Pulmonary artery endothelial cell (primary cell): ENCODE data around the gene EEFSEC. TPM values are rescaled to one million over a fixed set of nuclear protein-coding genes. Genes with fewer than 3 reads are reported as not detected.

Experiments
- DNase-seq: peaks from one replicate; pipeline ENCODE4 v3.0.0-alpha.2; 2011; ENCODE audit warnings: low read depth, low spot score
- total RNA-seq: library from RNA; depleted of rRNA; stranded (reverse); fragments of >200 nt; gene quantifications from 2 replicates; pipeline ENCODE4 v1.2.3, GENCODE V29; 2014

Gene EEFSEC
- total RNA-seq, 1 donor from 2014 or later: 4.5 TPM

DNA sequence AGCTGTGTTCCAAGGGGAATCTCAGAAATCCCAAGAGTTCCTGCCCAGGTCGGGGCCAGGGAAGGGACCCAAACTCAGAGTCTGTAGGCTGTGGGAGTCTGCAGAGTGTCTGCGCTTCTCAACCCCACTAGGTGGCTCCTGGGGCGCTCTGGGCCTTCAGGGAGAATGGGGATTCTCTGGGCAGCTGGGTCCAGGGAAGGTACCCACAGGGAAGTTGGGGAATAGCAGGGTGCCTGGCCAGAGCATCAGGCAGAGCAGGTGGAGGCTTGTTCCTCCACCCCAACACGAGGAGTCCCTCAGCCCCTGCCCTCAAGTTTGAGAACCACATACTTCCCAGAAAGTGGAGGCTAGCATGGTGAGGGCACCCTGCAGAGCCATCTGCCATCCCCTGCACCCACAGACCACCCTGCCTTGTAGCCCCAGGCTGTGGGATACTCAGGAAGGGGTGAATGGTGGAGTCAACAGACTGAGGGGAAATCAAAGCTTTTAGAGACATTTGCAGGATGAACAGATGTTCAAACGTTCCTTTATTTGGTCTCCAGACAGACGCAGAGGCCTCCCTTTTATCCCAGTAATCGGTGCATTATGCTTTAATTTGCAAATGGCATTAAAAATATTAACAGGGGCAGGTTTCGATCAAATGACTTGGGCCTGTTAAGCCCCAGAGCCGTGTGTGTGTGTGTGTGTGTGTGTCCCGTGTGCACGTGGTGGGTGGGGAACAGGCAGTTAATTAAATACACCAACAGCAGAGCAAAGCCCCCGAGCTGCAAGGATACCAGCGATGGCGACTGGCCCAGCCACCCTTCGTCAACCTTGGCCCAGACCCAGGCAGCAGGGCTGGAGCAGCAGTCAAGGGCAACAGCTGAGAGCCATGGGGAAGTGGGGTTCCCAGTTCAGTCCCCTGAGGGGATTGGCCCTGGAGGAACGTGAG lies 255.7 kb downstream of the EEFSEC start:
- DNase-seq: no peak

DNA sequence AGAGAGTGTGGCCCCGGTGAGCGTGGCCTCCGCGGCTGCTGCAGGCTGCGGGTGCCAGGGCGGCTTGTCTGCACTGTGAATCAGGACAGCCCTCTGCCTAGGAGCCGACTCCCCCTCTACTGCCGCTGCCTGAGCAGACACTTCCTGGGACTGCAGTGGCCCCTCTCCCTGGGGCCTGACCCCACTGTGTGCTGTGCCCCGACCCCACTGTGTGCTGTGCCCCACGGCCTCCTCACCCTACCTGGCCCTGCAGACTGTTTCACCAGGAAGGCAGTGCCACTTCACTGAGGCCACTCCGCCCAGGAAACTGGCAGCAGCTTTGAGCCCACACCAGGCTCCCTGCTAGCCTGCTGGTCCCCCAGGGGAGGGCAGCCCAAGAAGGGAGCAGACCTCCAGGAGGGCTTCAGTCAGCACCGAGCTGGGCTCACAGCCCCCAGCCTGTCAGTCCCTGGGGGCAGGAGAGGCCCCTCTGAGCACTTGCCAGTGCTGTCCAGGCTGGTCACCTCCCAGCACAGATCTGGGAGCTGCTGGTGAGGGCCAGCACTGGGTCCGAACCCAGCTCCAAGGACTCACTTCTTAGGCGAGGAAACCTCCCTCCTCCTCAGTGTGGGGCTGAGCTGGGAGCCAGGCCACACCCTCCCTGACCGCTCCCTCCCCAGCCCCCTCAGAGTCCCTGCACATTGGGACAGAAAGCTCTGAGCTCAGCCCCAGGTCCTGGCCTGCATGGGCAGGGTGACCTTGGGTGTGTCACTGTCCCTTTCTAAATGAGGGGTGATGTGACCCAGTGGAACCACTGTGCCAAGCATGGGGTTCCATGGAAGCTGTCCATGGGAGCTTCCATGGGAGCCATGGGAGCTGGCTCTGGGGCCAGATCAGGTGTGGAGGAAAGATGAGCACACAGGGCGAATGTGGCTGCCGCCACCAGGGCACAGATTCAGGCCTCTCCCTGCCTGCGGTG lies 256.6 kb downstream of the EEFSEC start:
- no peak for DNase-seq

DNA sequence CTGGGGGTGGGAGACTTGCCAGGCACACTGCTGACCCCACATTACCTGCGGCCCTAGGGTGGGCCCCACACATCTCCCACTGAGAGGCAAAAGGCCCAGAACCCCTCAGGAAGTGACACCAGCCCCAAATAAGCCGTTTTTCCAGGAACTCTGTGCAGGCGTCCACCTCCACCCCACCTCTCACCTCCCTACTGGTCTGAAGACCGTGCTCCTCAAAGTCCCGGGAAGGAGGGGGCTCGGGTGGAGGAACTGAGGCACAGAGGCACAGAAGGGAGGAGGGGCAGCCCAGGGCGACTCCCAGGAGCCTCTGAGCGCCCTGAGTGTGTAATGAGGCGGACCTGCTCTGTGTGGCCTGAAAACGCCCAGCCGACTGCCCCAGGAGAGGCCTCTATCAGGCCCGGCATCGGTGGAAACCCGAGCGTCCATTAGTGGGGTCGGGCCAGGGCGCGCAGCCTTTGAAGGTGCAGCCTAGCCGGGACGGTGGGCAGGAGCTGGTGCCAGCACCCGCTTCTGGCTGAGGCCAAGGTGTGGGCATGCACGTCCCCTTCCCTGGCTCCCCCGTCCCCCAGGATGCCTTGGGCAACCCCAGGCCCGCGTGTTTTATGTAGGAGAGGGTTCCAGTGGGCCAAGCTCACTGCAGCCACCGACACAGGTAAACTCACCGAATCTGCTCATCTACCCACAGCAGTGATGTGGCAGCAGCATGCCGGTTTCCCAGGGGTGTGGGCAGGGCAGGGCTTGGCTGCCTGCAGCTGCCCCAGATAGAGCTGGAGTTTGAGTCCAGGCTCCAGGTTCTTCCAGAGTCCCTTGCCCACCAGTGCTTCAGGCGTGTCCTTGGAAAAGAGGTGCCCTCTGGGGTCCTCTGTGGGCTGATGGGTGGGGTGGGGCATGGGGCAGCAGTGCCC lies 257.6 kb downstream of the EEFSEC start:
- DNase-seq: no peak

GRCh38 chr3:128411574-128412064 lies 258.3 kb downstream of the EEFSEC start:
- DNase-seq: no peak

DNA sequence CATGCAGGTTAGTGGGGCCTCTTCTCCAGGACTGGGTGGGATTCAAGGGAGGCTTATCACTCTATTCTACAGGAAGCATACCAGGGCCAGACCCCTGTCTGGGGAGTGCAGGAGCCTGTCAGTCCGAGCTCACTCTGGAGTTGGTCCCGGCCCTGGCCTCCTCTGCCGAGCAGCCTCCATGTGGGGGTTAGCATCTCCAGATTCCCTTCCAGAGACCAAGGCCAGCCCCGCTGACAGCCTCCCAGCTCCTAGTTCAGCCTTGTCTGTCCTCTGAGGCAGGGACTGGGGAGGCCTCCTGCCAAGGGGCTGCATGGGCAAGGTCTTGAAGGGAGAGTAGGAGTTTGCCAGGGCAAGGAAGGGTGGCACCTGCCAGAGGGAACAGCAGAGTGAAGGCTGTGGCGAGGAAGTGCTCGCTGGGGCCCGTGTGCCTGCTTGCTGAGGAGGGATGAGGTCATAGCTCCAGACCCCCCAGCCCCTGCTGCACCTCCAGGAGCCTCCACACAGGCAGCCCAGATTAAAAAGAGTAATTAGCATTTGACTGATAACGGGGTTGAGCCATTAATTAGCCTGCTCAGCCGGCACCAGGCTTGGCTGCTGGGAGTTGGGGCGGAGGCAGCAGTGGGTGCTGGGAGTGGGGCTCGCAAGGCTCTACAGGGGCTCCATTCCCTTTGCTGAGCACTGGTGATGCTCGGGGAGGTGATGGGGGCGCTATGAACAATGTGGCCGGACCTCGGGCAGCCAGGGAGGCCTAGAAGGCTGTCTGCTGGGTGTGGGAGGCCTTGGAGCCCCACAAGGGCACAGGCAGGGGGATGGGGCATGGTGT lies 259.1 kb downstream of the EEFSEC start:
- DNase-seq: no peak

DNA sequence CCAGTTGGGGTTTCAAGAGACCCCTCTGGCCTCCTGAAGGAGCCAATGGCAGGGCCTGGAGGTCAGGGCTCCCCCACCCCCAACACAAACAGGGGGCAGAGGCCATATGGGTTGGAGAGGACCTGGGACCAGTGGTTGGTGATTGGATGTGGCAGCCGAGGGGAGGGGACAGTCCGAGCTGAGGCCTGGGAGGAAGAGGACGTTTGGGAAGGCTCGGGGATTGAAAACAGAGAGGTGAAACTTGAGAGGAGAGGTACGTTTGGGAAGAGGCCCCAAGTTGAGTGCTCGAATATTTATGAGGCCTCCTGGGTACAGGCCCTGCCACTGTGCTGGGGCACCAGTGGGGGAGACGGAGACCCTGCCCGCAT lies 259.7 kb downstream of the EEFSEC start:
- DNase-seq: no peak

DNA sequence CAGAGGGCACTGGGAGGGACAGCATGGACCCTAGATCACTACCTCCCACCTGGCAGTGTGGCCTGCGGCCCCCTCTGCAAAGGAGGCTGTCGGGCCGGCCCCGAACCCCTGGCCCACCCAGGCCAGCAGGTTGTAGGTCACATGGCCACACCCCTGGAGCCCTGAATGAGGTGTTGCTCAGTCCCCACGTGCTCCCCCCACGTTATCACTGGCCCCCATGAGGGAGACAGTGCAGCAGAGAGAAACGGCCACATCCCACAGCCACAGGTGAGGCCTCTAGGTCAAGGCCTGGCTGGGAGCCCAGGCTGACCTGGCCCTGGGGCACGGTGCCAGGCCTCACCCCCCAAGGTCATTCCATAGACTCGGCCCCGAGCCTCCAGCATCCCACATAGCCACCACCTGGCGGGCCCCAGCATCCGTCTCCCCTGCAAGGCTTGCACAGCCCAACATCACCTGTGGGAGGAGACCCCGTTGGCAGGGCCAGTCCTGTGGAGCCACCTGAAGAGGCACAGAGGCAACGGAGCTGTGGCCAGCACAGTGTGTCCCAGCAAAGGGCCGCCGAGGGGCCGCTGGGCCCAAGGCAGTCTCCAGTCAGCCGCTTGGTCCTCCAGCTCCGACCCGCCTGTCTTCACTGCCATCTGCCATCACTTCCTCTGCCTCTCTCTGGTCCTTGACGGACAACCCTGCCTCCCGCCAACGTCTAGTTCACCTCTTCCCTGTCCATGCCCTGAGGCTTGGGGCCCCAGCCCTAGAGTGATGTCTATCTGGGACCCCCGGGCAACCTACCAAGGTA lies 260.3 kb downstream of the EEFSEC start:
- DNase-seq: no peak

DNA sequence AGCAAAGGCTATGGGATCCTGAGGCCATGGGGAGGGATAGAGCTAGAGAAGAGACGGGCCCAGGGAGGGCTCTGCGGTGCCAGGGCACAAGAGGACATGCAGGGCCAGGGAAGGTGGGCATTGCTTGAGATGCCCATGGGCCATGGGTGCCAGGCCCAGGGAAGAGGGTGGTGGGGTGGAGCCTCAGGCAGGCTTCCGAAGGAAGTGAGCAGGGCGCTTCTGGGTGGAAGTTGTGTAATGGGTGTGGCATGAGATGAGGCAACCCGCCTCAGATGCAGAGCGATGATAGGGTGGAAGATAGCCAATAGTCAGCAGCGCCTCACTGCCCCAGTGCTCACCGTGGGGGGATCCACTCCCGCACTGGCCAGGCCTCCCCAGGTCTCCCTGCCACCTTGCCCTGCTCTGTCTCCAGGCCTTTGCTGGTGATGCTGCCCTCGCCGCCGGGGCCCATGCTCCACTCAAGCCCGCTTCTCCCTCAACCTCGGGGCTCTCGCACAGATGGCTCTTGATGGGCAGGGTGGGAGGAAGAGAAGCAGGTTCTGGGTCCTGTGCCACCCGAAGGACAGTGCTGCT lies 262.0 kb downstream of the EEFSEC start:
- no peak for DNase-seq

- no peak for DNase-seq
Observed at GRCh38 chr3:128415773-128416577, 262.7 kb downstream of the EEFSEC start.

GRCh38 chr3:128416578-128417211 lies 263.4 kb downstream of the EEFSEC start:
- DNase-seq: no peak

DNA sequence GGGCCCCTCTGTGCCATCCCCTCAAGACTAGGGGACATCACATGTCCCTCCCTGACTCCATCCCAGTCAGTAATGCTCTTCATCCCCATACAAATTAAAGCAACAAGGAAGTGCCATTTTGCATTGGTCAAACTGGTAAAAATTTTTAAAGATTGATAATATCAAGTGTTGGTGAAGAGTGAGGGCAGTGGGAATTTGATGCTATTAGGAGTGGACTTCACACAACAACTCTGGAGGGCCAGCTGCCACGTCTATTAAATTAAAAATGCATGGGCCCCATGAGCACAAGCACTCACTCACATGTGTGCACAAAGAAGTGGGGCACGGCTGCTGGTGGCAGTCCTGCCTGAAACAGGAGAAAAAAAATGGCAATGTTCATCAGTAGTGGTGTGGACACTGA lies 265.6 kb downstream of the EEFSEC start:
- DNase-seq: no peak

GRCh38 chr3:128419311-128419710 lies 266.0 kb downstream of the EEFSEC start:
- no peak for DNase-seq

DNA sequence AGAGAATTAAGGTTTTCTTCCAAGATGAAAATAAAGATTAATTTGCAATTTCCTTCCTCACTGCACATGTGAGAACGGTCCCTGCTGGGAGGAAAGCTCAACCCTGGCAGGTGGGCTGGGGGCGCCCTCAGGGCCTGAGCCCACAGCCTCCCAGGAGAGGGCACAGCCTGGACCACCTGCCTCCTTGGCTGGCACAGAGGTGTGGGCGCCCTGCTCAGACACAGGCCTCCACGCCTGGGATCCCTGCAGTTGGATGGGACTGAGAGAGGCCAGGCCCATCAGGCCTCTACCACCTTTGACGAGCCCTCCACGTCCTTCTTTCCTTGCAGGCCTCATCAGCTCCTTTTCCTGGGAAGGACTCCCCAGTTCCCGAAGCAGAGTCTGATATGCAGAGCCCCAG lies 267.0 kb downstream of the EEFSEC start:
- DNase-seq: no peak

- DNase-seq: no peak
Observed at GRCh38 chr3:128420720-128421438, 267.6 kb downstream of the EEFSEC start.

GRCh38 chr3:128421439-128421836 lies 268.2 kb downstream of the EEFSEC start:
- DNase-seq: no peak

DNA sequence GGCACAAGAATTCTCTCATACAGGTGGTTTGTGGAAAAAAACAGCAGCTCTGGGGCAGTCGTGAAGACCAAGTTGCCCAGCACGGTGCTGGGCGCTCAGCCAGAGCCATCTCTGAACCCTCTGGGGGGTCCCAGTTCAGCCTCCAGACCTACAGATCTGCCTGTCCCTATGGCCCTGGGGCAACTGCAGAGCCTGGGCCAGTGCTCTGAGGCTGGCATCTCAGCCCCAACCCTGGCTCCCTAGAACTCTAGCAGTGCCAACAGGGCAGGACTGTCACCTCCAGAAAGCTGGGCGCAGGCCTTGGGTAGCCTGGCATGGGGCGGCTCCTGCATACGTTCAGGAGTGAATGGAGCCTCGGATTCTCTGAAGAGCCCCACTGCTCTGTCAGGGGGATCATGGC lies 268.7 kb downstream of the EEFSEC start:
- DNase-seq: no peak
